GM12891 (cell line): Measurements from ENCODE around the gene PITRM1.
A peak's percentile ranks its signal among the peaks of the same experiment; 100 is the strongest.

Experiments used
- DNase-seq: peaks from one replicate; pipeline ENCODE4 v3.0.0; 2011; ENCODE audit warnings: low spot score; ENCODE audit not compliant: insufficient read length
- FAIRE-seq: peaks from 2 replicates; lab custom pipeline; 2011; peaks lifted over from hg19 to GRCh38; lab: Jason Lieb, UNC
- PAX5 ChIP-seq: IDR thresholded peaks from 2 replicates; pipeline ENCODE4 v1.6.1; 2011; ENCODE audit warnings: low read length, moderate library complexity, mild to moderate bottlenecking; ENCODE audit not compliant: insufficient read depth, severe bottlenecking
- POLR2A ChIP-seq: IDR thresholded peaks from 2 replicates; pipeline ENCODE4 v1.6.1; 2011; ENCODE audit warnings: low read depth, low read length, control low read depth
- POLR2AphosphoS5 ChIP-seq: IDR thresholded peaks from 2 replicates; pipeline ENCODE4 v1.6.1; 2011; ENCODE audit warnings: low read depth, low read length, control low read depth
- POU2F2 ChIP-seq: IDR thresholded peaks from 2 replicates; pipeline ENCODE4 v1.6.1; 2011; ENCODE audit warnings: low read depth, mild to moderate bottlenecking, control low read depth, low read length, moderate library complexity
- SPI1 ChIP-seq: IDR thresholded peaks from 2 replicates; pipeline ENCODE4 v1.6.1; 2011; ENCODE audit warnings: low read depth, low read length, control low read depth
- TAF1 ChIP-seq: IDR thresholded peaks from 2 replicates; pipeline ENCODE4 v1.6.1; 2011; ENCODE audit warnings: low read depth, low read length, control low read depth

Gene PITRM1

DNA sequence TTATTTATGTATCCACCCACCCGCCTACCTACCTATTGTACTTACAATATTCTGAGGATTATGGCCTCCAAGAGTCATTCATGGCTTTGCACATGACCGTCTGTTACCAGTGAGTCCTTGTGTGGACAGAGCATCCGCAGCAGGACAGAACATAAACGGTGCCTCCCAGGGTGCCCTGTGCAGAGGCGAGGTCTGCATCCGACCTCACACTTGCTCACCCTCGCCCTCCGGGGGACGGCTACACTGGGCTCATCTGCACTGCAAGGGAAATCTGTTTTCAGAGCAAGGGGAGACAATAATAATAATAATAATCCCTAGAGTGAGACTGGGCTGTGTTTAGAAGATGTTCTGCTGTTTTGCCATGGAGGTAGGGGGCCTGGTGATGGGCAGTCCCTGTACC lies 75.4 kb downstream of the PITRM1 start:
- DNase-seq (no peak), FAIRE-seq (no peak)
- TF ChIP-seq POLR2AphosphoS5, result no peak
- no peak for TF ChIP-seq TAF1
- no peak for TF ChIP-seq POU2F2
- no peak for TF ChIP-seq POLR2A
- TF ChIP-seq SPI1, result no peak
- no peak for TF ChIP-seq PAX5

DNA sequence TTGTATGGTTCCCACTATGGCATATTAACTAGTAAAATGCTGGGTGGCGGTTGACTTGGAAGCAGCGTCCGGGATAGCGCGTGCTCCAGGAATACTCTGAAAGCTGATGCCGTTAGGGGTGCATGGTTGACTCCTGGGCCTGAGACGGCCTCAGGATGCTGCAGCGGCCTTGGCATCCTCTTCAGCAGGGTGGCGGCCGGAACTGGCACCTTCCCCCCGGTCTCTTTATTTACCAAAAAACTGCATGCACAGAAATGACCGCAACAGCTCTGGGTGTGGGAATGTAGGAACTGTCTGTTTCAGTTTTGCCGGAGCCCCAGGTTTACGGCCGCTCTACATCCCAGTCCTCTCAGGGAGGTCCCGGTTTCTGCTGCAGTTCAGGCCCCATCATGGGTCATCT lies 76.4 kb downstream of the PITRM1 start:
- TF ChIP-seq POLR2AphosphoS5 (no peak), PAX5 (no peak), SPI1 (no peak), POU2F2 (no peak), POLR2A (no peak), TAF1 (no peak)
- DNase-seq (no peak), FAIRE-seq (no peak)

DNA sequence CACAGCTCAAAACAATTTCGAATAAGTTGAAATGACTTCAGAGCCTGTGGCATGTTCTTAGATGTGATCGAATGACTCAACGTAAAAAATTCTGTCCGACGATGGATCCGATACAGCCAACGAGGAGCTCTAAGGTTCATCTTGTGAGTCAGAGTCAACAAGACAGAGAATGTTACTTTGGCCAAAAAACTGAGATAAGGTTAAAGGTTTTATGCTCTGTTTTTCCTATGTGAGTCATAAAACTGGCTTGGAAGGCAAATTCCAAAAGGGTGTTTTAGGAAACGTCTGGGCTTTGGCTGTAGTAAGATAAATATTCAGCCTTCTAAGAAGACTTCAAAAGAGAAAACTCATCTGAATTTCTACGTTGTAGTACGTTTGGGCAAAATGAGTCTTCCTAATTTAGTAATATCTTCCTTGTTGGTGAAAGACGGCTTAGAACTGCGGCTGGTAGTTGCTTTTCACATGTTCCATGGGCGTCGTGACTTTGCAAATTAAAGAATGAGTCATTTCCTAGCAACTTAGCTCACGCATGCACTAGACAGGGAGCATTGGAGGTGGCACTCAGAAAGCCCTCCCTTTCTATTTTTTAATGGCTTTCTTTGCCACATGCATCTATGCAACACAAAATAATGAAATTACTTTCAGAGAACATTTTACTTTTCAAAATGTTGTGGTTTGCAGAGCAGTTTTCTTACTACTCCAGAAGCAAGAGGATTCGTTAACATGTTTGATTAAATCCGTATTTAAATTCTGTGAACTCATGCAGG lies 77.0 kb downstream of the PITRM1 start:
- DNase-seq (peak; percentile 55), FAIRE-seq (no peak)
- 0 out of 2 replicates have a peak, but pooled peaks have one; percentile 19 for TF ChIP-seq POU2F2
- TF ChIP-seq PAX5, result no peak

GRCh38 chr10:3094609-3095036 lies 78.0 kb downstream of the PITRM1 start:
- no peak for TF ChIP-seq POU2F2
- no peak for TF ChIP-seq TAF1
- no peak for TF ChIP-seq SPI1
- TF ChIP-seq PAX5, result no peak
- FAIRE-seq, result no peak
- no peak for DNase-seq

GRCh38 chr10:3093996-3094395 lies 78.6 kb downstream of the PITRM1 start:
- FAIRE-seq, result no peak
- TF ChIP-seq POLR2AphosphoS5 (no peak), POU2F2 (no peak), PAX5 (no peak), TAF1 (no peak), SPI1 (no peak)
- no peak for DNase-seq

- FAIRE-seq (no peak), DNase-seq (no peak)
- TF ChIP-seq TAF1, result no peak
- no peak for TF ChIP-seq POLR2AphosphoS5
- no peak for TF ChIP-seq PAX5
- TF ChIP-seq POU2F2, result no peak
- no peak for TF ChIP-seq SPI1
- no peak for TF ChIP-seq POLR2A
Measured at GRCh38 chr10:3091921-3092320, 80.7 kb downstream of the PITRM1 start.

GRCh38 chr10:3090914-3091787 lies 81.4 kb downstream of the PITRM1 start:
- FAIRE-seq, result no peak
- DNase-seq, result no peak

DNA sequence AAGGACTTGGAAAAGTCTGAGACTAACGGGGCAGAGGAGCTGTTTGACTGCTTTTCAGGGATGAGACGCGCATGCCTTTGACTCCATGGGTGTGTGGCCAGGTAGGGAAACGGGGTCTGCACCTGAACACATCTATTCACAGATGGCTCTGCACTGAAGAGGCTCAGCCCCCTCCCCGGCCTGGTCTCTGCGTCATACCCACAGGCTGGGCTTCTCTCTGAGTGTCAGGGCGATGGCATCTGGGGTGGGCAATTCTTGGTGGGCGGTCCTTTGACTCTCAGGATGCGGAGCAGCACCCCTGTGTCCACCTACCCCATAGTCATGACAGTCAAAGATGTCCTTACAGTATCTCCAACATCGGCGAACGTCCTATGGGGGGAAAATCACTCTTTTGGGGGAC lies 82.2 kb downstream of the PITRM1 start:
- FAIRE-seq (no peak), DNase-seq (no peak)
- TF ChIP-seq POLR2A, result no peak
- no peak for TF ChIP-seq SPI1
- no peak for TF ChIP-seq PAX5
- no peak for TF ChIP-seq POU2F2
- TF ChIP-seq TAF1, result no peak
- TF ChIP-seq POLR2AphosphoS5, result no peak

More at GRCh38 chr10:3090914-3091787, 81.4 kb downstream of the PITRM1 start:
- TF ChIP-seq POU2F2, result no peak
- no peak for TF ChIP-seq POLR2A
- TF ChIP-seq PAX5, result no peak
- no peak for TF ChIP-seq TAF1
- TF ChIP-seq POLR2AphosphoS5, result no peak
- TF ChIP-seq SPI1, result no peak
